K562 treated with DMSO at 1 percent for 12 hours (cell line): ENCODE results near the gene SSC5D. TPM values are rescaled to one million over a fixed set of nuclear protein-coding genes. Genes with fewer than 3 reads are reported as not detected.

Source experiments
- total RNA-seq: library from RNA; unstranded; fragments of 300-600 nt; gene quantifications from 2 replicates; pipeline ENCODE4 v1.2.3, GENCODE V29; 2022; ENCODE audit not compliant: insufficient read depth

The SSC5D gene
- 0.16 and 0.73 TPM in 2 replicates for total RNA-seq

GRCh38 chr19:55487924-55488687, at the start of gene SSC5D:
Gene SSC5D (plus strand): TSS chr19:55488436. CDS start chr19:55488590, 154 bp downstream.

DNA sequence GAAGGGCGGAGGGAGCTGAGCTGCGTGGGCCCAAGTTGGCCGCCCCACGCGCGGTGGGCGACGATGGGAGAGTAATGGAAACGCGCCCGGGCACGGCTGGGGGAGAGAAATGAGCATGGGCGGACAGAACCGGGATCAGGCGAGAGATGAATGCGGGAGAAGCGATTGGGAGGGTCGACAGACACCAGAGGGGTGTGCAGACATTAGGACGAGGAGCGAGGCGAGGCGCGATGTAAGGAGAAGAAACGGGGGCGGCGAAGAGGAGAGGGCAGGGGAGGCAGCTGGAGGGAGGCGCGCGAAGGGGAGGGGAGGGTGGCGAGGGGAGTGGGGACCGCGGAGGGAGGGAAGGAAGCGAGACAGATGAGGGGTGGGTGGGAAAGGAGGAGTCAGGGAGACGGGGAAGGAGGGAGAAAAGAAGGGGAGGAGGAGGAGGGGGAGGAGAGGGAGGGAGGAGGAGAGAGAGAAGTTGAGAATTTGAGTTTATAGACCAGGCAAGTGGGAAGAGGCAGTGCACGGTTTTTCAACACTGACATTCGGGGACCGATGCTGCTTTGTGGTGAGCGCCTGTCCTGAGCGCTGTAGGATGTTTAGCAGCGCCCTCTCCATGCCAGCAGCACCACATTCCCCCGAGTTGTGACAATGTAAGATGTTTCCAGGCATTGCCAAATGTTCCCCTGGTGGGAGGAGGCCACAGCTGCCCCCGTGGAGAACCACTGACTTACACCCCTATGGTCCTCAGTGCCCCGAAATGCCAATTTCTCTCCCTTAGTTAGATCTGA, 45.0 kb upstream of the SSC5D start, which contains the start of gene SHISA7:
TSS of gene SHISA7 (minus strand) at position 256 of the 779 bp plus-strand sequence. CDS start 437 bp downstream, outside the sequence.

DNA sequence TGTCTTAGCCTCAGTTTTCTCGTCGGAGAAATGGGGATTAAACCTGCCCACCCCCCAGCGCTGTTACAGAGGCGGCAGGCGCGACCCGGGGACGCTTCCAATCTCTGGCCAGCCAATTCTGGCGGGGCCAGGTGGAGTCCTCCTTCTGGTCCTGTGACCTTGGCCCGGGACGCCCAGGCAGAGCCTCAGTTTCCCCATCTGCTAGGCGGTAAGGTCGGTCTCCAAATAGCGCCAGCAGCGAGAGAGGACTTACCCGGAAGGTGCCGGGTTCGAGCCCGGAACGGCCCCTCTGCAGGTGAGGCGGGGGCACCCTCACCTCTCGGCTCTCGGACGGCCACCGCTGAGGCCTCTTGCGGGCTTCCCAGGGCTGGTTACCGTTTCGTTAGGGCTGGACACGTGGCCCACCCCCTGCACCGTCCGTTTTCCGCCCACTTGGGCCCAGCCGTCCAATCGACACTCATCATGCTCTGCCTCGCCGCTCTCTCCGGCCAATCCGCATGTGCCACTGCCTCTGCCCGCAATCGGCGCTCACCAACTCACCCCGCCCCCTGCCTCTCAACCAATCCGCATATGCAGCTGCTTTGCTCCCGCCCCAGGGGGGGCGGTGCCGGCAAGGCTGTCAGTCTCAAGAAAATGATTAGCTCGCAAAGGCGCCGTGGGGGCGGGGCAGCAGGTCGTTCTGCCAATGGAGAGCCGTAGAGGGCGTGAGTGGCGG, 26.8 kb upstream of the SSC5D start, which contains the start of gene ISOC2:
TSS of gene ISOC2 (minus strand) at position 384 of the 715 bp plus-strand sequence. CDS start 5,156 bp downstream, outside the sequence.

DNA sequence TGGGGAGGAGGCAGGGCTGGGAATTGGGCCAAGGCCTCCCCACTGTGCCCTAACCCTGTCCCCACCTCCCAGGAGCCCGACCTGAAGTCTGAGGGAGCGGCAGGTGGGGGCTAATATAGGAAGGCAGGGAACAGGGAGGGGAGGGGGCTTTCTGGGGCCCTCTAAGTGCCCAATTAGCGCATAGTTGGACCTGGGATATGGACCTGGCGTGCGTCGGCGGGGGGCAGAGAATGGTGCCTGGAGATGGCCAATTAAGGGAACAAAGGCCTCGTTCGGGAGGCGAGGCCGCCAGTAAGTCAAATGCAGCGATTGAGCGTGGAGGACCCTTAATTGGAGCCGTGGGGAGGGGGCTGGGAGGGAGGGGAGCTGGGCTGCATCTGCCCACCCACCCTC, 23.6 kb upstream of the SSC5D start, which contains the start of gene C19orf85:
TSS of gene C19orf85 (minus strand) at position 90 of the 393 bp plus-strand sequence. CDS start 197 bp downstream, outside the sequence.

GRCh38 chr19:55476100-55476775, 12.0 kb upstream of the SSC5D start, which contains the start of gene ZNF628:
Gene ZNF628 (plus strand): TSS chr19:55476617. CDS start chr19:55479911, 3,294 bp downstream.

GRCh38 chr19:55484593-55485438, 3.4 kb upstream of the SSC5D start, which contains the start of gene NAT14:
Gene NAT14 (plus strand): TSS chr19:55485188. CDS start chr19:55485709, 521 bp downstream.

GRCh38 chr19:55536951-55537740, 48.9 kb downstream of the SSC5D start, which contains the start of gene SBK2:
Gene SBK2 (minus strand): TSS chr19:55537133. CDS start chr19:55536294, 839 bp downstream.

GRCh38 chr19:55545443-55545842, 57.2 kb downstream of the SSC5D start, which contains the start of gene SBK3:
Gene SBK3 (minus strand): TSS chr19:55545543. CDS start chr19:55545543, 0 bp downstream.

Other genes with a start within 250 kb of the SSC5D start
- gene PPP6R1, start 229.4 kb upstream of the SSC5D start, total RNA-seq, result 46.2 and 90.6 TPM in 2 replicates
- gene HSPBP1, start 208.3 kb upstream of the SSC5D start, total RNA-seq, result 58.4 and 81.1 TPM in 2 replicates
- 4.5 and 10.7 TPM in 2 replicates for gene BRSK1, start 204.4 kb upstream of the SSC5D start, total RNA-seq
- 2.9 and 5.4 TPM in 2 replicates for gene TMEM150B, start 163.1 kb upstream of the SSC5D start, total RNA-seq
- gene KMT5C, start 148.6 kb upstream of the SSC5D start, total RNA-seq, result 51.9 and 64.6 TPM in 2 replicates
- 0.33 and 0.78 TPM in 2 replicates for gene COX6B2, start 133.7 kb upstream of the SSC5D start, total RNA-seq
- not detected in 2 replicates for gene GARIN5B, start 125.2 kb upstream of the SSC5D start, total RNA-seq
- gene IL11, start 118.0 kb upstream of the SSC5D start, total RNA-seq, result not detected in 2 replicates
- gene TMEM190, start 111.6 kb upstream of the SSC5D start, total RNA-seq, result not detected in 2 replicates
- gene TMEM238, start 104.1 kb upstream of the SSC5D start, total RNA-seq, result 13.7 and 15.5 TPM in 2 replicates
- gene RPL28, start 102.5 kb upstream of the SSC5D start, total RNA-seq, result 3,491 and 4,700 TPM in 2 replicates
- gene UBE2S, start 80.6 kb upstream of the SSC5D start, total RNA-seq, result 348 and 598 TPM in 2 replicates
- gene SHISA7, start 45.1 kb upstream of the SSC5D start, total RNA-seq, result 0.17 TPM in 1 of 2 replicates, not detected in the other
- gene ISOC2, start 26.8 kb upstream of the SSC5D start, total RNA-seq, result 50.7 and 69.5 TPM in 2 replicates
- gene C19orf85, start 23.7 kb upstream of the SSC5D start, total RNA-seq, result not detected in 2 replicates
- 6.1 and 15.4 TPM in 2 replicates for gene ZNF628, start 11.8 kb upstream of the SSC5D start, total RNA-seq
- gene NAT14, start 3.2 kb upstream of the SSC5D start, total RNA-seq, result 25.8 and 60.9 TPM in 2 replicates
- gene SBK2, start 48.7 kb downstream of the SSC5D start, total RNA-seq, result not detected in 2 replicates
- gene SBK3, start 57.1 kb downstream of the SSC5D start, total RNA-seq, result not detected in 2 replicates
- gene ZNF579, start 92.4 kb downstream of the SSC5D start, total RNA-seq, result 10.3 and 10.8 TPM in 2 replicates
- 9.3 and 21.2 TPM in 2 replicates for gene FIZ1, start 111.1 kb downstream of the SSC5D start, total RNA-seq
- 35.5 and 41.6 TPM in 2 replicates for gene ZNF524, start 111.9 kb downstream of the SSC5D start, total RNA-seq
- gene ZNF865, start 117.2 kb downstream of the SSC5D start, total RNA-seq, result 21.0 and 34.2 TPM in 2 replicates
- 7.7 and 8.9 TPM in 2 replicates for gene ZNF784, start 136.1 kb downstream of the SSC5D start, total RNA-seq
- 39.0 and 52.0 TPM in 2 replicates for gene ZNF580, start 152.6 kb downstream of the SSC5D start, total RNA-seq
- 52.7 and 54.9 TPM in 2 replicates for gene ZNF581, start 155.2 kb downstream of the SSC5D start, total RNA-seq
- 30.6 and 33.3 TPM in 2 replicates for gene CCDC106, start 159.8 kb downstream of the SSC5D start, total RNA-seq
- gene U2AF2, start 166.6 kb downstream of the SSC5D start, total RNA-seq, result 112 and 145 TPM in 2 replicates
- 95.3 and 102 TPM in 2 replicates for gene EPN1, start 186.8 kb downstream of the SSC5D start, total RNA-seq
- not detected in 2 replicates for gene NLRP9, start 250.0 kb downstream of the SSC5D start, total RNA-seq